ENCODE measurements around the gene NME9. TPM values are rescaled to one million over a fixed set of nuclear protein-coding genes. Genes with fewer than 3 reads are reported as not detected.

Gene NME9
- total RNA-seq, 1 experiment from 2014 or later = not detected

DNA sequence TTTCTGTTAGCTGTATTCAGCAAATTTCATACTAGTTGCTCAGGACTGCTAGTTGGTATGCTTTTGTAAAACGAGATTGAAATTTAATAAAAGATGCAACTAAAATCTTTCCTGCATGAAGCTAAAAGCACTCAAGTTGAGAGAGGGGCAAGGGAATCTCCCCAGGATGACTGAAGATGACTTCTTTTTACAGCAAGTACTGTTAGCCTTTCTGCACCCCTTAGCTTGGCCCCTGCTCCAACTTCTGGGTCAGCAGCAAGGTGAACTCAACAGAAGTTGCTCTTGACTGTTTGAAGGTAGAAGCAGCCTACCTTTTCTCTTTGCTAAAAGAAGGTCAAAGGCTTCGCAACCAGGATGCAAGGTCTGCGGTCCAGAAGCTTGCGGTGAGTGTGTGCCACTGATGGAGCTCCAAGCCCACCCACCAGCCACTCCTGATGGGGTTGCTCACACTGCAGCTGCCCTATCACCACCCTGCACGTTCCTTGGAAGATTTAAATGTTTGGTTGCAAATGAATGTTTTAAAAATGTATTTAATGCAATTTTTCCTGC is 32.5 kb downstream of the NME9 start:
- Histone ChIP-seq H4K5ac (ENCODE audit: insufficient read length, low read depth, low read length) (no peak overlapping the region), H2AK5ac (ENCODE audit: insufficient read length, low read length) (no peak overlapping the region), H3K9ac (ENCODE audit: extremely low read depth, insufficient read length, low read length) (no peak overlapping the region), H3K14ac (ENCODE audit: insufficient read depth, low read length) (no peak overlapping the region), H3K23ac (ENCODE audit: insufficient read length, low read depth, low read length) (no peak overlapping the region), H2BK5ac (ENCODE audit: insufficient read length, low read length) (no peak overlapping the region), H2BK15ac (ENCODE audit: low read depth, low read length) (no peak overlapping the region), H3K23me2 (ENCODE audit: insufficient read length, low read depth, low read length, poor library complexity, severe bottlenecking) (no peaks in the 10 kb centered on the region), H3K27ac (ENCODE audit: insufficient read length, low read depth, low read length) (no peak overlapping the region), H2AFZ (ENCODE audit: low read length) (no peak overlapping the region), H4K20me1 (ENCODE audit: control insufficient read depth, insufficient read depth, insufficient read length) (no peaks in the 10 kb centered on the region), H3K4me1 (ENCODE audit: insufficient read depth, low read length) (no peaks in the 10 kb centered on the region), H3K4me2 (ENCODE audit: insufficient read depth, insufficient read length, low read length) (no peak overlapping the region), H4K91ac (ENCODE audit: insufficient read length, low read depth, low read length) (no peak overlapping the region), H4K8ac (replicated peaks; ENCODE audit: insufficient read length, low read depth, low read length) (no peak overlapping the region), H3K27me3 (ENCODE audit: insufficient read depth, low read length) (no peaks in the 10 kb centered on the region; the same call in 1 of the 2 replicates), H2BK120ac (ENCODE audit: low read depth, low read length, poor library complexity, severe bottlenecking) (no peak overlapping the region), H2BK12ac (ENCODE audit: insufficient read length, low read depth, low read length) (no peak overlapping the region), H3K56ac (ENCODE audit: insufficient read length, low read depth, low read length) (no peak overlapping the region), H3T11ph (ENCODE audit: low read length) (no peak overlapping the region), H3K4ac (ENCODE audit: low read depth, low read length) (no peak overlapping the region), H3K79me2 (ENCODE audit: insufficient read depth, low read length) (no peaks in the 10 kb centered on the region), H2BK20ac (ENCODE audit: low read depth, low read length, poor library complexity, severe bottlenecking) (no peak overlapping the region), H3K79me1 (ENCODE audit: insufficient read depth, low read depth, low read length, poor library complexity, severe bottlenecking) (no peaks in the 10 kb centered on the region), H3K9me3 (ENCODE audit: control insufficient read depth, low read depth, low read length) (no peaks in the 10 kb centered on the region), H3K18ac (ENCODE audit: insufficient read length, low read depth, low read length) (no peak overlapping the region)
- H3K36me3 Mint-ChIP-seq (ENCODE audit: insufficient read depth in 1 of 3, low read depth in 3 of 3) = peaks cover 8 to 38% (median 24%) of the 10 kb centered on the region in 3 experiments; a peak in 6 of 7 replicates
- no peak overlapping the region for H3K27ac Mint-ChIP-seq
- TF ChIP-seq, protein P1, sequence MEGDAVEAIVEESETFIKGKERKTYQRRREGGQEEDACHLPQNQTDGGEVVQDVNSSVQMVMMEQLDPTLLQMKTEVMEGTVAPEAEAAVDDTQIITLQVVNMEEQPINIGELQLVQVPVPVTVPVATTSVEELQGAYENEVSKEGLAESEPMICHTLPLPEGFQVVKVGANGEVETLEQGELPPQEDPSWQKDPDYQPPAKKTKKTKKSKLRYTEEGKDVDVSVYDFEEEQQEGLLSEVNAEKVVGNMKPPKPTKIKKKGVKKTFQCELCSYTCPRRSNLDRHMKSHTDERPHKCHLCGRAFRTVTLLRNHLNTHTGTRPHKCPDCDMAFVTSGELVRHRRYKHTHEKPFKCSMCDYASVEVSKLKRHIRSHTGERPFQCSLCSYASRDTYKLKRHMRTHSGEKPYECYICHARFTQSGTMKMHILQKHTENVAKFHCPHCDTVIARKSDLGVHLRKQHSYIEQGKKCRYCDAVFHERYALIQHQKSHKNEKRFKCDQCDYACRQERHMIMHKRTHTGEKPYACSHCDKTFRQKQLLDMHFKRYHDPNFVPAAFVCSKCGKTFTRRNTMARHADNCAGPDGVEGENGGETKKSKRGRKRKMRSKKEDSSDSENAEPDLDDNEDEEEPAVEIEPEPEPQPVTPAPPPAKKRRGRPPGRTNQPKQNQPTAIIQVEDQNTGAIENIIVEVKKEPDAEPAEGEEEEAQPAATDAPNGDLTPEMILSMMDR (conservative IDR thresholded peaks at IDR 0.05) = no peak
- no peak overlapping the region for H3K4me3 Mint-ChIP-seq
- H3K9me3 Mint-ChIP-seq = no peaks in the 10 kb centered on the region
- no CpG with 5 or more reads among the region's 5 CpGs for WGBS (ENCODE audit: extremely low coverage, insufficient read length, low lambda C conversion rate)
- H3K27me3 Mint-ChIP-seq (ENCODE audit: low read depth) = no peaks in the 10 kb centered on the region
- no peak for DNase-seq
- no peaks in the 10 kb centered on the region for H3K4me1 Mint-ChIP-seq
